A549 (cell line): ENCODE data around the gene IGF2R. TPM values are rescaled to one million over a fixed set of nuclear protein-coding genes. Genes with fewer than 3 reads are reported as not detected.
"Not testable (repeated sequence)": the region's sequence is repeated elsewhere in the genome, so short reads cannot be mapped to it uniquely, and the experiment has no call there.

Experiments
- ATAC-seq, 2 experiments: fragments of 200-7000 bp in 1 of 2; fragments of >200 bp in 1 of 2; cut with Nextera tagmentation in 1 of 2; cut with Tn5 transposase in 1 of 2; 3 replicates each; pipeline versions ENCODE4 v1.8.0 to v1.9.1; 2018 to 2020; ENCODE audit warnings: mild to moderate bottlenecking in 1 of 2, moderate library complexity in 1 of 2
- CTCF ChIA-PET: fragments of 300-600 bp; sonication (Branson Sonifier 250); formaldehyde crosslinking; extraction: SDS; loops from one replicate; lab custom pipeline; 2021; ENCODE audit warnings: antibody characterized with exemption, inconsistent platforms; lab: Yijun Ruan, JAX
- POLR2A ChIA-PET: fragments of 350-600 bp; formaldehyde crosslinking; extraction: SDS; loops from one replicate; lab custom pipeline; 2021; ENCODE audit warnings: antibody characterized with exemption, inconsistent platforms; lab: Yijun Ruan, JAX
- DNase-seq, 2 experiments: peaks; one replicate each; pipeline versions ENCODE4 v3.0.0 to v3.0.0-alpha.2; 2011 to 2016; ENCODE audit warnings: low read depth in 1 of 2, low spot score in 1 of 2
- FAIRE-seq: peaks from 2 replicates; lab custom pipeline; 2011; peaks lifted over from hg19 to GRCh38; lab: Jason Lieb, UNC
- H3K27ac ChIP-seq, 2 experiments: fragments of >200 bp; sonication (Bioruptor Twin); formaldehyde crosslinking; 3 replicates each; pipeline ENCODE4 v1.5.1; 2016 to 2017
- H3K4me1 ChIP-seq: fragments of >200 bp; sonication (Bioruptor Twin); formaldehyde crosslinking; 3 replicates; pipeline ENCODE4 v1.6.1; 2016
- H3K4me2 ChIP-seq: fragments of >200 bp; sonication (Bioruptor Twin); formaldehyde crosslinking; 3 replicates; pipeline ENCODE4 v1.6.1; 2016
- H3K4me3 ChIP-seq: fragments of >200 bp; sonication (Bioruptor Twin); formaldehyde crosslinking; 3 replicates; pipeline ENCODE4 v1.5.1; 2016
- H3K9me3 ChIP-seq: fragments of >200 bp; sonication (Bioruptor Twin); formaldehyde crosslinking; 3 replicates; pipeline ENCODE4 v1.6.1; 2016
- ATOH8 ChIP-seq: fragments of 250-450 bp; sonication (Bioruptor Pico); IDR thresholded peaks from 2 replicates; pipeline ENCODE4 v1.5.0; 2020; ENCODE audit warnings: low read depth, mild to moderate bottlenecking, moderate library complexity
- BHLHE40 ChIP-seq: IDR thresholded peaks from 2 replicates; pipeline ENCODE4 v1.6.1; 2012; ENCODE audit warnings: low read depth, low read length, inconsistent platforms
- CBX8 ChIP-seq: fragments of 200-600 bp; sonication (generic); IDR thresholded peaks from 2 replicates; pipeline ENCODE4 v1.6.1; 2016
- CEBPB ChIP-seq, 2 experiments: fragments of >200 bp in 1 of 2; sonication (Bioruptor Twin) in 1 of 2; formaldehyde crosslinking in 1 of 2; IDR thresholded peaks; 2 replicates each; pipeline ENCODE4 v1.6.1; 2012 to 2016
- CHD2 ChIP-seq: fragments of 150-350 bp; IDR thresholded peaks from 2 replicates; pipeline ENCODE4 v1.6.1; 2014; ENCODE audit warnings: low read length; ENCODE audit not compliant: partially characterized antibody
- CTCF ChIP-seq: fragments of >200 bp; sonication (Bioruptor Twin); formaldehyde crosslinking; IDR thresholded peaks from 3 replicates; pipeline ENCODE4 v1.5.1; 2016
- EHMT2 ChIP-seq: fragments of 200-600 bp; sonication (generic); IDR thresholded peaks from 2 replicates; pipeline ENCODE4 v1.6.1; 2016; ENCODE audit warnings: antibody characterized with exemption, low read depth, mild to moderate bottlenecking, moderate library complexity
- FOSB ChIP-seq: fragments of 250-450 bp; sonication (Bioruptor Pico); IDR thresholded peaks from 2 replicates; pipeline ENCODE4 v1.5.0; 2020; ENCODE audit warnings: mild to moderate bottlenecking, moderate library complexity
- GATA3 ChIP-seq: IDR thresholded peaks from 2 replicates; pipeline ENCODE4 v1.6.1; 2012; ENCODE audit warnings: borderline replicate concordance
- HOXB13 ChIP-seq: fragments of 250-450 bp; sonication (Bioruptor Pico); IDR thresholded peaks from 2 replicates; pipeline ENCODE4 v1.5.0; 2020; ENCODE audit warnings: low read depth, mild to moderate bottlenecking, moderate library complexity
- JUN ChIP-seq, 2 experiments: fragments of >200 bp; sonication (Bioruptor Twin); formaldehyde crosslinking; IDR thresholded peaks; 2 replicates in 1 of 2; 3 replicates in 1 of 2; pipeline ENCODE4 v1.6.1; 2016 to 2017
- JUNB ChIP-seq: fragments of >200 bp; sonication (Bioruptor Twin); formaldehyde crosslinking; IDR thresholded peaks from 2 replicates; pipeline ENCODE4 v1.6.1; 2016
- MAX ChIP-seq: IDR thresholded peaks from 2 replicates; pipeline ENCODE4 v1.6.1; 2012
- MAZ ChIP-seq: fragments of 150-350 bp; IDR thresholded peaks from 2 replicates; pipeline ENCODE4 v1.6.1; 2014; ENCODE audit warnings: antibody characterized with exemption, low read depth, low read length, borderline replicate concordance
- NFE2L2 ChIP-seq: fragments of 150-350 bp; conservative IDR thresholded peaks from 2 replicates; pipeline ENCODE4 v1.6.1; 2014; ENCODE audit warnings: low read length
- NPAS2 ChIP-seq: fragments of 250-450 bp; sonication (Bioruptor Pico); IDR thresholded peaks from 2 replicates; pipeline ENCODE4 v1.8.0; 2022; ENCODE audit warnings: mild to moderate bottlenecking, moderate library complexity, borderline replicate concordance
- PHF8 ChIP-seq: fragments of 200-600 bp; sonication (generic); IDR thresholded peaks from 2 replicates; pipeline ENCODE4 v1.6.1; 2016; ENCODE audit warnings: low read depth, mild to moderate bottlenecking, antibody characterized with exemption, moderate library complexity, borderline replicate concordance
- POLR2A ChIP-seq: IDR thresholded peaks from 2 replicates; pipeline ENCODE4 v1.6.1; 2012; ENCODE audit warnings: mild to moderate bottlenecking, low read length
- POLR2AphosphoS2 ChIP-seq: conservative IDR thresholded peaks from 2 replicates; pipeline ENCODE4 v1.6.1; 2012; ENCODE audit warnings: low read length, improper control_type of control experiment, inconsistent platforms
- RAD21 ChIP-seq, 2 experiments: fragments of >200 bp in 1 of 2; sonication (Bioruptor Twin) in 1 of 2; formaldehyde crosslinking in 1 of 2; IDR thresholded peaks in 1 of 2; conservative IDR thresholded peaks in 1 of 2; 2 replicates in 1 of 2; 3 replicates in 1 of 2; pipeline ENCODE4 v1.6.1; 2012 to 2018; ENCODE audit warnings: inconsistent platforms in 1 of 2
- RCOR1 ChIP-seq: fragments of 150-350 bp; IDR thresholded peaks from 2 replicates; pipeline ENCODE4 v1.6.1; 2014; ENCODE audit warnings: antibody characterized with exemption, low read length, low read depth
- RNF2 ChIP-seq: fragments of 200-600 bp; sonication (generic); IDR thresholded peaks from 2 replicates; pipeline ENCODE4 v1.6.1; 2016; ENCODE audit warnings: low read depth, mild to moderate bottlenecking, antibody characterized with exemption, moderate library complexity, borderline replicate concordance
- SMC3 ChIP-seq: fragments of >200 bp; sonication (Bioruptor Twin); formaldehyde crosslinking; IDR thresholded peaks from 3 replicates; pipeline ENCODE4 v1.6.1; 2018; ENCODE audit warnings: inconsistent platforms
- SREBF2 ChIP-seq: fragments of 450-650 bp; IDR thresholded peaks from 2 replicates; pipeline ENCODE4 v1.6.1; 2014; ENCODE audit warnings: mild to moderate bottlenecking, moderate library complexity
- ZSCAN20 ChIP-seq: fragments of 250-450 bp; sonication (Bioruptor Pico); IDR thresholded peaks from 2 replicates; pipeline ENCODE4 v1.8.0; 2022; ENCODE audit warnings: mild to moderate bottlenecking, moderate library complexity
- WGBS: methylation state at CpG from one replicate; pipeline ENCODE4 v1.1.6; 2017; ENCODE audit errors: missing lambda C conversion rate; 5-methylcytosine and 5-hydroxymethylcytosine counted together
- polyA plus RNA-seq, 4 experiments: library from polyadenylated mRNA; depleted of rRNA in 3 of 4; stranded (reverse); fragments of >200 nt; fragmentation: RNase III in 1 of 4; extraction: RNeasy Plus Mini Kit Qiagen cat#74134 plus additional on column Dnase treatment in 1 of 4; gene quantifications; 2 replicates in 3 of 4; 3 replicates in 1 of 4; pipeline ENCODE4 v1.2.3, GENCODE V29; 2011 to 2017

Gene IGF2R
- polyA plus RNA-seq, 2 of the 4 experiments (the other 2 are of a cell fraction): 17.6 to 24.9 TPM

- DNase-seq: no peak
These were observed 1.9 kb upstream of the IGF2R start for GRCh38 chr6:159966981-159967380.

GRCh38 chr6:159967621-159968020 is 1.3 kb upstream of the IGF2R start:
- Histone ChIP-seq H3K4me1 (peaks cover 11% of the 10 kb centered on the region; the same call in 1 of the 3 replicates), H3K4me2 (peak overlapping the region; percentile 71; the same call in 2 of the 3 replicates)
- FAIRE-seq, DNase-seq, H3K4me3 ChIP-seq, ATAC-seq, H3K27ac ChIP-seq, H3K9me3 ChIP-seq: not testable (repeated sequence)
- CTCF ChIA-PET: interaction anchor here (0.6 kb wide), 1 partner anchor 24 kb away, joined by 3 read pairs; no protein-coding TSS in a partner anchor
- 94% methylated on average over 17 of the region's 17 CpGs for WGBS
- POLR2A ChIA-PET: interaction anchor here (0.6 kb wide), 1 partner anchor 1306 kb away, joined by 3 read pairs; no protein-coding TSS in a partner anchor

More at GRCh38 chr6:159966981-159967380, 1.9 kb upstream of the IGF2R start:
- ATAC-seq: no peak
- no peak overlapping the region for H3K27ac ChIP-seq
- no peak overlapping the region for H3K4me3 ChIP-seq
- H3K4me1 ChIP-seq: peaks cover 11% of the 10 kb centered on the region; the same call in 1 of the 3 replicates
- H3K9me3 ChIP-seq: no peaks in the 10 kb centered on the region
- WGBS: 80% methylated on average over 3 of the region's 3 CpGs
- ChIA-PET POLR2A (no interaction called here), CTCF (no interaction called here)
- no peak for TF ChIP-seq CBX8
- no peak for TF ChIP-seq CEBPB (IDR thresholded peaks at IDR 0.05)
- TF ChIP-seq PHF8: no peak
- no peak for TF ChIP-seq JUN (IDR thresholded peaks at IDR 0.05)
- no peak for TF ChIP-seq POLR2AphosphoS2
- TF ChIP-seq RAD21 (conservative IDR thresholded peaks at IDR 0.05 in 1 of 2, IDR thresholded peaks at IDR 0.05 in 1 of 2): no peak
- no peak for TF ChIP-seq GATA3
- TF ChIP-seq RCOR1: no peak
- no peak for TF ChIP-seq RNF2
- TF ChIP-seq CHD2: no peak
- no peak for TF ChIP-seq EHMT2
- no peak for TF ChIP-seq HOXB13
- TF ChIP-seq MAZ: no peak
- TF ChIP-seq NFE2L2: no peak
- no peak for TF ChIP-seq BHLHE40
- no peak for TF ChIP-seq ATOH8 (CRISPR knock-in tag)
- TF ChIP-seq, all 56 proteins: peak for 0
- no peak for FAIRE-seq
- no peak overlapping the region for H3K4me2 ChIP-seq

DNA sequence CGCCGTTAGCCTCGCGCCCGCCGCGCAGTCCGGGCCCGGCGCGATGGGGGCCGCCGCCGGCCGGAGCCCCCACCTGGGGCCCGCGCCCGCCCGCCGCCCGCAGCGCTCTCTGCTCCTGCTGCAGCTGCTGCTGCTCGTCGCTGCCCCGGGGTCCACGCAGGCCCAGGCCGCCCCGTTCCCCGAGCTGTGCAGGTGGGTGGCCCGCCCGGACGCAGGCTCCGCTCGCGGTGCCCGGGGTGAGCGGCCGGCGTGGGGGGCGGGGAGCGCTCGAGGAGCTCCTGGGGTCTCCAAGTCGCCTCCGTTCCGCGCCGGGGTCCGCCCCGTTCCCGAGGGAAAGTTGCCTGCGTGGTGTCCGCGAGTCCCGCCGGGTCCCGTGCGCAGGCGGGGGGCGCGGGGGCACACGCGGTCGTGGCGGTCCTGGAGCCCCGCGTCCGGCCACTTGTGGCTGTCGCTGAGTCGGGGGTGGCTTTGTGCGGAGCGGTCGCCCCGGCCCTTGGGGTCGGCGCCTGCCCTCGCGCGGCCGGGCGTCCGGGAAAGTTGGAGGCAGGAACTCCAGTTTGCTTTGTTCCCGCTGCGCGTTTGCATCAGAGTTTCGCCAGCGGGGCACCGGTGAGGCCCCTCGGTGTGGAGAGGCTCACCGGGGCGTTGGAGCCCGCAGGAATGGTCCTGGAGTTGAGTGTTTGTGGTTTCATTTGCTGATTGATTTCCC is 476 bp downstream of the IGF2R start:
- WGBS: 2% methylated on average over 27 of the region's 91 CpGs
- ChIA-PET POLR2A (no interaction called here), CTCF (no interaction called here)
- TF ChIP-seq JUN (IDR thresholded peaks at IDR 0.05): 0 out of 5 replicates have a peak, but pooled peaks of 1 of the 2 experiments have one; percentile 0
- no peak for TF ChIP-seq MAX
- TF ChIP-seq POLR2A: no peak
- TF ChIP-seq SREBF2: no peak
- TF ChIP-seq SMC3: no peak
- peak; percentile 40; the same call in 1 of the 2 replicates for TF ChIP-seq PHF8
- no peak for TF ChIP-seq CHD2
- TF ChIP-seq ZSCAN20: no peak
- no peak for TF ChIP-seq FOSB
- no peak for TF ChIP-seq JUNB
- TF ChIP-seq EHMT2: no peak
- no peak for TF ChIP-seq NFE2L2
- TF ChIP-seq CTCF: no peak
- TF ChIP-seq NPAS2 (CRISPR knock-in tag): no peak
- Histone ChIP-seq H3K4me2 (peak overlapping the region; percentile 86), H3K4me3 (peak overlapping the region; percentile 71), H3K4me1 (peaks cover 20% of the 10 kb centered on the region), H3K27ac (peak overlapping the region; percentile 91 to 98), H3K9me3 (no peaks in the 10 kb centered on the region)
- peak in 1 of 2 experiments; percentile 6 for DNase-seq
- no peak for FAIRE-seq
- ATAC-seq: peak; percentile 53 to 56; a peak in 5 of 6 replicates
